Panc1 (cell line): ENCODE measurements around the gene CORO2B. TPM values are rescaled to one million over a fixed set of nuclear protein-coding genes. Genes with fewer than 3 reads are reported as not detected.

Experiments
- ATAC-seq: fragments of 200-7000 bp; cut with Tn5 transposase; 2 replicates; pipeline ENCODE4 v1.9.1; 2020; ENCODE audit warnings: mild to moderate bottlenecking, moderate library complexity
- BruUV-seq: library from RNA; stranded (reverse); fragments of 400-500 nt; replicated peaks from 2 replicates; lab custom pipeline; 2021; lab: Mats Ljungman, UMichigan
- CTCF ChIA-PET: fragments of 300-600 bp; sonication (Branson Sonifier 250); formaldehyde crosslinking; loops from one replicate; lab custom pipeline; 2022; ENCODE audit warnings: antibody characterized with exemption; lab: Charles Lee
- POLR2A ChIA-PET: fragments of 300-600 bp; sonication (Branson Sonifier 250); formaldehyde crosslinking; loops from one replicate; lab custom pipeline; 2022; ENCODE audit warnings: antibody characterized with exemption; lab: Charles Lee
- DNase-seq: peaks from one replicate; pipeline ENCODE4 v3.0.0-alpha.2; 2010; ENCODE audit warnings: low read depth, low spot score
- H3K27ac ChIP-seq: 2 replicates; pipeline ENCODE4 v1.5.1; 2011; ENCODE audit warnings: mild to moderate bottlenecking, low read length, inconsistent platforms
- H3K27me3 ChIP-seq: fragments of 200-500 bp; sonication (Bioruptor generic); 2 replicates; pipeline ENCODE4 v1.6.0; 2014; ENCODE audit warnings: low read length, inconsistent platforms; ENCODE audit not compliant: control insufficient read depth, insufficient read depth
- H3K36me3 ChIP-seq: fragments of 200-500 bp; sonication (Bioruptor generic); 2 replicates; pipeline ENCODE4 v1.5.1; 2014; ENCODE audit warnings: inconsistent platforms, mild to moderate bottlenecking, low read length, moderate library complexity; ENCODE audit not compliant: control insufficient read depth, insufficient read depth
- H3K4me1 ChIP-seq: 2 replicates; pipeline ENCODE4 v1.5.1; 2011; ENCODE audit warnings: inconsistent platforms, mild to moderate bottlenecking, low read length, moderate library complexity; ENCODE audit not compliant: control insufficient read depth, insufficient read depth
- H3K4me3 ChIP-seq, 2 experiments: 2 replicates each; pipeline ENCODE4 v1.5.1; 2011 to 2012; ENCODE audit warnings: low read depth in 2 of 2, low read length in 2 of 2, mild to moderate bottlenecking in 2 of 2, inconsistent platforms in 1 of 2, moderate library complexity in 1 of 2
- H3K9me3 ChIP-seq: fragments of 200-500 bp; sonication (Bioruptor generic); 2 replicates; pipeline ENCODE4 v1.5.1; 2014; ENCODE audit warnings: low read depth, mild to moderate bottlenecking, inconsistent platforms, low read length, moderate library complexity; ENCODE audit not compliant: control insufficient read depth, insufficient read depth
- POLR2AphosphoS5 ChIP-seq: IDR thresholded peaks from 2 replicates; pipeline ENCODE4 v1.6.1; 2012; ENCODE audit warnings: mild to moderate bottlenecking, low read depth, low read length, moderate library complexity
- SIN3A ChIP-seq: IDR thresholded peaks from 2 replicates; pipeline ENCODE4 v1.6.1; 2012; ENCODE audit warnings: low read depth, mild to moderate bottlenecking, low read length, moderate library complexity, borderline replicate concordance; ENCODE audit not compliant: insufficient read depth
- in situ Hi-C: cut with HindIII; loops from 2 replicates; pipeline ENCODE4 v1.10.0; 2016; ENCODE audit warnings: low sequenced_read_pairs, low pct_unique_long_range_greater_than_20kb
- intact Hi-C: fragments of 100-400 bp; cut with micrococcal nuclease; formaldehyde crosslinking; loops from one replicate; pipeline ENCODE4 v1.10.0; 2022; ENCODE audit not compliant: unreplicated experiment
- total RNA-seq: library from RNA; stranded (reverse); gene quantifications from one replicate; pipeline ENCODE4 v1.2.1, GENCODE V29; 2021; ENCODE audit not compliant: unreplicated experiment

CORO2B gene
- total RNA-seq, 1 experiment from 2014 or later, result 0.36 TPM

- intact Hi-C loops (no loop called here), in situ Hi-C loops (no loop called here)
- POLR2A ChIA-PET, result no interaction called here
Measured at GRCh38 chr15:68776477-68777270, 197.9 kb downstream of the CORO2B start.

More at GRCh38 chr15:68776477-68777270, 197.9 kb downstream of the CORO2B start:
- no peak for DNase-seq
- Histone ChIP-seq H3K4me3 (no peak overlapping the region), H3K27ac (no peak overlapping the region), H3K36me3 (peaks cover 18% of the 10 kb centered on the region), H3K27me3 (no peaks in the 10 kb centered on the region), H3K4me1 (no peaks in the 10 kb centered on the region), H3K9me3 (no peaks in the 10 kb centered on the region)
- peak; percentile 36 for ATAC-seq
- TF ChIP-seq SIN3A (no peak), POLR2AphosphoS5 (peak; percentile 68)
- CTCF ChIA-PET, result interaction anchor here (0.6 kb wide), 1 partner anchor 164 kb away, joined by 3 read pairs; no protein-coding TSS in a partner anchor
- no TSS peak for BruUV-seq

Other genes starting within 250 kb of the CORO2B start
- 0.28 TPM for gene ITGA11, start 146.8 kb upstream of the CORO2B start, total RNA-seq
- gene ANP32A, start 241.9 kb downstream of the CORO2B start, total RNA-seq, result 226 TPM